H54 (cell line): ENCODE results near the gene DLL4.
"Not testable (repeated sequence)": the region's sequence is repeated elsewhere in the genome, so short reads cannot be mapped to it uniquely, and the experiment has no call there.

Experiments used
- DNase-seq: peaks from one replicate; pipeline ENCODE4 v3.0.0; 2011; ENCODE audit warnings: low spot score, mixed read lengths; ENCODE audit not compliant: insufficient read length
- FAIRE-seq: peaks from 3 replicates; lab custom pipeline; 2011; peaks lifted over from hg19 to GRCh38; lab: Jason Lieb, UNC
- POLR2A ChIP-seq: IDR thresholded peaks from 2 replicates; pipeline ENCODE4 v1.6.1; 2011; ENCODE audit warnings: low read depth, mild to moderate bottlenecking, low read length

DLL4 gene

GRCh38 chr15:40949756-40950207, 20.6 kb downstream of the DLL4 start:
- no peak for TF ChIP-seq POLR2A
- FAIRE-seq (no peak), DNase-seq (no peak)

GRCh38 chr15:40951764-40952163, 22.6 kb downstream of the DLL4 start:
- TF ChIP-seq POLR2A, result no peak
- FAIRE-seq (no peak), DNase-seq (no peak)

DNA sequence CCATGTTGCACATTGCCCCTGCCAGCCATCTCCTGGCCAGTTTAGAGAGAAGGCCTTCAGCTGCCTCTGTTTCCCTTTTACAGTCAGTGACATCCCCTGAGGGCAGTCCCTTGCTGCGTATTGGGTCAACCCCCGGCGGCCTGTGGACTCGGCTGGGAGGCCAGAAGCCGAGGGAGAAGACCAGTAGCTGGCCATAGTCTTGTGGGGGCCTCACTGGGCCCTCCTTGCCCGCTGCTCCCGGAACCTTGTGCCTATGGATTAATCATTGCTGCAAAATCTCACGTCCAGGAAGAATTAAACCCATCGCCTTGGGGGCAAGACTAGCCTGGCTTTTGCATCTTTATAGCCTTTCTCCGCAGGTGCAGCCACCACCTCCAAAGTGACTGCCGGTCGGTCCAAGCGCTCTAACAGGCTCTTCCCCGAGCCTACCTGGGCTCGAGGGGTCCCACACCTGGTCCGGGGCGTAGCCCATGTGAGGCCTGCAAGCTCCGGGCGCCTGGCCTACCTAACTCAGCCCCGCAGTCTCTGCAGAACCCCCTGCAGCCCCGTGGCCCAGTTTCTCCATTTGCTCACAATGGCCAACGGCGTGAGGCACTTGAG, 23.3 kb downstream of the DLL4 start:
- DNase-seq (no peak), FAIRE-seq (no peak)
- TF ChIP-seq POLR2A, result no peak

DNA sequence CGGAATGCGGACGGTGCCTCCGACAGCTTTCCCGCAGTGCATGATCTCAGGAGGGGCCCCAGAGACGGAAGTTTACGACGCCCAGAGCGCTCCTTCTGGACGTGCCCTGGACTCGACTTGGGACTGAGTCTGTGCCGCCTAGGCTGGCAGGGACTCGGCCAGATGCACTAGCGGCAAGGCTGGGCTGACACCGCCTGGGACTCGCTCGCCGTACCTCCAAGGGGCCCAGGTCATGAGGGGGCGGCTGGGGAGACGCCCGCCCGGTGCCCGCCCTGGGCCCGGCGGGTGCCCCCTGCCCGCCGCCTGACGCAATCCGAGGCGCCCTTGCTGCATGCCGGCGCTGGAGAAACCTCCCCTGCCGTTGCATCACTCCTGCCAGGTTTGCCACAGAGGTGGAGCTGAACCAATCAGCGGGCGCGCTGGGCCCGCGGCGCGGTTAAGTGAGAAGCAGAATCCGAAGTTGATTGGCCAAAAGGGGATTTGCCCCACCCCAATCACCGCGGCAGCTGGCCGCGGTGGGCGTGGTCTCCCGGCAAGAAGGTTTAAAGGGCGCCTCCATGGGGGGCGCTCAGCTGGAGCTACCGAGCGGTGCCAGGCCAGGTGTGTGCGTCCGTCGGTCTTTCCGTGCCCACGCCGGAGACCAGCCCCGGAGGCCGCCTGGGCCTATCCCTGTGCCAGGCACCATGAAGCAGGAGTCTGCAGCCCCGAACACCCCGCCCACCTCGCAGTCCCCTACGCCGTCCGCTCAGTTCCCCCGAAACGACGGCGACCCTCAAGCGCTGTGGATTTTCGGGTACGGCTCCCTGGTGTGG, 24.0 kb downstream of the DLL4 start, which contains the start of gene CHAC1:
TSS of gene CHAC1 (plus strand) at position 571 of the 812 bp plus-strand sequence. CDS start at position 684, 113 bp downstream.
- peak; percentile 72 for FAIRE-seq
- peak; percentile 34 for TF ChIP-seq POLR2A
- peak; percentile 99 for DNase-seq

GRCh38 chr15:40953713-40954074, 24.6 kb downstream of the DLL4 start:
- FAIRE-seq (no peak), DNase-seq (no peak)
- TF ChIP-seq POLR2A, result no peak

DNA sequence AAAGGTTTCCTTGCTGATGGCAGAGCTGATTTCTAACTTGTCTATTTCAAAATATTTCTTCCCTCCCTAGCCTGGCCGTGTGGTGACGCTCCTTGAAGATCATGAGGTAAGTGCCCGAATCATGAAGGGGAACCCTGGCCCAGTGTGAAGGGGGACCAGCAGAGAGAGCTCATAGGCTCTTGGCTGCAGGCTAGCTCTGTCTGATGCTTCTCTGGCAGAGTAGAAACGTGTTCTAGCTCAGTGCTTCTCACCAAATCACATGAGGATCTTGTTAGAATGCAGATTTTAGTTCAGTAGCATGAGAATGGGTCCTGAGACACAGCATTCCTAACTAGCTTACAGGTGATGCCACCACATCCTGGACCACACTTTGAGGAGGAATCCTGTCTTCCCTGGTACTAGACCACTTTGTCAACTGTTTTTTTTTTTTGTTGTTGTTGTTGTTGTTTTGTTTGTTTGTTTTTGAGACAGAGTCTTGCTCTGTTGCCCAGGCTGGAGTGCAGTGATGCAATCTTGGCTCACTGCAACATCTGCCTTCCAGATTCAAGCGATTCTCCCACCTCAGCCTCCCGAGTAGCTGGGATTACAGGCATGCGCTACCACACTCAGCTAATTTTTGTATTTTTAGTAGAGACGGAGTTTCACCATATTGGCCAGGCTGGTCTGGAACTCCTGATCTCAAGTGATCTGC, 25.2 kb downstream of the DLL4 start:
- not testable (repeated sequence) for FAIRE-seq, DNase-seq

GRCh38 chr15:40955141-40955903, 26.2 kb downstream of the DLL4 start:
- TF ChIP-seq POLR2A, result no peak
- DNase-seq (no peak), FAIRE-seq (no peak)

- DNase-seq (no peak), FAIRE-seq (no peak)
- TF ChIP-seq POLR2A, result no peak
These were observed 26.9 kb downstream of the DLL4 start for GRCh38 chr15:40955930-40956540.

DNA sequence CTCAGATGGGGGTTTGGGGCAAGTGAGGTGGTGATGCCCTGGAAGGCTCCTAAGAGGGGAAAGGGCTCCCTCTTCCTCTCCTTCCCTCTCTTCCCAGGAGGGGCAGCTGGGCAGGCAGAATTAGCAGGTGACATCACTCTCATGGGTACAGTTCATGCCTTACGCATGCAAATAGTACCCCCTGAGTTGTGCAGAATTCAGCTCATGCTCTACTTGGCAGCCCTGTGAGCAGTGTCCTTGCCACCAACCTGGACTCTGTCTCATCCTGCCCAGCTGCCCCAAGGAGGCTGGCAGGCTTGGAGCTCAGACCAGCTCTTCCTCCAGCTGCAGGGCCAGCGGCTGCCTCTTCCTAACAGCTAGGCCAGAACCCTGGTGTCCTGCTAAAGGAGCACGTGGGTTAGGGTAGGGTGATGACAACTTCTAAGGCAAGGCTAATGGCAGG, 27.4 kb downstream of the DLL4 start:
- no peak for TF ChIP-seq POLR2A
- no peak for FAIRE-seq
- DNase-seq, result no peak

DNA sequence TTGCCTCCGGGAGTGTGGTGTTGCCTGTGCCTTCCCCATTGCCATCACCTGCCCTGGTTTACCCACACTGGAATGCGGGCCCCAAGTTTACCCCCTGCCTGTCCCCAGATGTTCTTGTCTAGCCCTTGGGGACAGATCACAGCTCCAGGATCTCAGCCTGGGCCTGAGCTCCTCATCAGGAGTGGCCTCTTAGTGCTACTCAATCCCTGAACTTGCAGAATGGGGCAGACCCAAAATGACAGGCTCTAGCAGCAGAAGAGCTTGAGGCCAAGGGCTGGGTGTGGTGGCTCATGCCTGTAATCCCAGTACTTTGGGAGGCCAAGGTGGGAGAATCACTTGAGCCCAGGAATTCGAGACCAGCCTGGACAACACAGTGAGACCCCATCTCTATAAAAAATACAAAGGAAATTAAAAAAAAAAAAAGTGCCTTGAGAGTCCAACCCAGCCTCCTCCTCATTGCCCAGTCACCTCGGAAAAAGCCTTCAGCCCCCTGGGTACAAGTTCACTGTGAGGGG, 28.0 kb downstream of the DLL4 start:
- FAIRE-seq (no peak), DNase-seq (no peak)
- TF ChIP-seq POLR2A, result no peak

- DNase-seq (no peak), FAIRE-seq (no peak)
- no peak for TF ChIP-seq POLR2A
These were observed 28.5 kb downstream of the DLL4 start for GRCh38 chr15:40957581-40958051.

GRCh38 chr15:40958146-40958545, 29.0 kb downstream of the DLL4 start:
- DNase-seq (no peak), FAIRE-seq (no peak)
- TF ChIP-seq POLR2A, result no peak

DNA sequence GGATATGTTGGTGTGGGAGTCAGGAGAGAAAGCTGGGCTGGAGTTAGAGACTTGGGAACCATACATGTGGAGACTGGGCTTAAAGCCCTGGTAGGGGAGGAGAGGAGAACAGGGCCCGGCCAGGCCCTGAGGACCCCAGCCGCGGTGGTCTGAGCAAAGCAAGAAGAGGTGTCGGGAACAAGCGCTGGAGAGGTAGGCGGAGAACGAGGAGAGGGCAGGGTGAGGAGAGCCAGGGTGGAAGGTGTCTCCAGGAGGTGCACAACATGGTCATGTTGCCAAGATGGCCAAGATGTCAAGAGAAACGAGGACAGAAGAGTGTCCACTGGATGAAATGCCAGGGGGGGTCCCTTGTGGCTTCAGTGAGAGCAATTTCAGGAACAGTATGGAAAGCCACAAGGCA, 29.6 kb downstream of the DLL4 start:
- DNase-seq, result no peak
- no peak for TF ChIP-seq POLR2A
- FAIRE-seq, result no peak
